Upper lobe of left lung (tissue), 6 donors: ENCODE measurements around the gene FMOD. TPM values are rescaled to one million over a fixed set of nuclear protein-coding genes. Genes with fewer than 3 reads are reported as not detected.

Source experiments
- ATAC-seq, 2 donors: fragments of 200-7000 bp; cut with Tn5 transposase; one replicate each; pipeline ENCODE4 v1.9.1; 2022; ENCODE audit warnings: mild to moderate bottlenecking in 2 of 2, moderate library complexity in 2 of 2; ENCODE audit not compliant: low FRiP score in 2 of 2
- DNase-seq, 2 donors: peaks; one replicate each; pipeline ENCODE4 v3.0.0-alpha.2; 2019 to 2020
- H3K27ac ChIP-seq, 4 donors: fragments of 200-600 bp; sonication (generic); one replicate each; pipeline ENCODE4 v1.5.1; 2016 to 2019
- H3K27me3 ChIP-seq, 4 donors: fragments of 200-600 bp; sonication (generic); one replicate each; pipeline ENCODE4 v1.5.1; 2017 to 2019
- H3K36me3 ChIP-seq, 4 donors: fragments of 200-600 bp; sonication (generic); one replicate each; pipeline ENCODE4 v1.5.1; 2016 to 2019
- H3K4me1 ChIP-seq, 4 donors: fragments of 200-600 bp; sonication (generic); one replicate each; pipeline ENCODE4 v1.5.1; 2018 to 2019
- H3K4me3 ChIP-seq, 4 donors: fragments of 200-600 bp; sonication (generic); one replicate each; pipeline ENCODE4 v1.5.1; 2017 to 2019; ENCODE audit warnings: mild to moderate bottlenecking in 2 of 4, moderate library complexity in 1 of 4
- H3K9me3 ChIP-seq, 4 donors: fragments of 200-600 bp; sonication (generic); one replicate each; pipeline ENCODE4 v1.5.1; 2018 to 2019
- EP300 ChIP-seq, 4 donors: sonication (generic); formaldehyde crosslinking; IDR thresholded peaks; one replicate each; pipeline ENCODE4 v1.5.1; 2017; ENCODE audit warnings: antibody characterized with exemption in 4 of 4, control low read depth in 2 of 4
- POLR2A ChIP-seq, 4 donors: fragments of 450-650 bp; IDR thresholded peaks; one replicate each; pipeline ENCODE4 v1.5.1; 2016 to 2017; ENCODE audit warnings: antibody characterized with exemption in 4 of 4, mild to moderate bottlenecking in 2 of 4
- POLR2AphosphoS5 ChIP-seq, 2 donors: sonication (generic); formaldehyde crosslinking; IDR thresholded peaks; one replicate each; pipeline ENCODE4 v1.5.1; 2017; ENCODE audit warnings: antibody characterized with exemption in 2 of 2
- WGBS, 2 donors: methylation state at CpG; one replicate each; pipeline ENCODE4 v1.1.5; 2017 to 2018; 5-methylcytosine and 5-hydroxymethylcytosine counted together
- total RNA-seq, 6 donors: library from RNA; depleted of rRNA in 4 of 6; stranded (reverse); fragments of >200 nt in 4 of 6; gene quantifications; one replicate each; pipeline versions ENCODE4 v1.1.0 to v1.2.1, GENCODE V29; 2016 to 2021
- TF ChIP-seq, protein P1 (sequence below), 6 experiments: fragments of 450-650 bp in 4 of 6; fragments of 200-600 bp in 2 of 6; sonication (generic) in 2 of 6; IDR thresholded peaks; one replicate each; pipeline ENCODE4 v1.5.1; 2016 to 2019; ENCODE audit warnings: antibody characterized with exemption in 6 of 6
- donor health status: DM: no; HTN: no; CAD: no; lungs with moderate emphysema.
- donor health status: DM: no; HTN: yes; CAD: no; lungs with severe emphysema.

The FMOD gene
- total RNA-seq, 6 donors from 2014 or later, result 12.5 to 46.7 (median 25.4) TPM

DNA sequence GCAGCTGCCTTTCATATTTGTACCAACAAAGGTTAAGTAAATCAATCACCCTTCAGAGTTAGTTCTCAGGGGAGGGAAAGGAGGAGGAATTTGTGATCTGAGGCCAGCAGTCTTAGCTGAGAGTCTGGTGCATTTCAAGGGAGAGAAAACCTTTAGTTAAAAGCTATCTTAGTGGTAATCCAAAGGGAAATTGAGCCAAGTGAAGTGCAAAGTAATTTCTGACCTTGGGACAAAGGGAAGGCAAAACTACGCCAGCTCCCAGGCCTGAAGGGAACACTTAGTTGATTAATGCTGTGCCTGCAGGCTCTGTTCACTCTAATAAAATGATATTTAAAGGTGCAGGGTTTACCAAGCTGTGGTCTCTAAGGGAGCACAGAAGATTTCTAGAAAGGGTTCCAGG is 23.1 kb upstream of the FMOD start:
- WGBS, 2 donors, result 81 to 86% methylated on average over 1 of the region's 1 CpG
- H3K4me3 ChIP-seq, result no peak overlapping the region
- no peak for TF ChIP-seq POLR2AphosphoS5 (IDR thresholded peaks at IDR 0.05)
- no peaks in the 10 kb centered on the region for H3K36me3 ChIP-seq
- ATAC-seq (no peak), DNase-seq (no peak)
- H3K4me1 ChIP-seq, result peaks cover 5 to 17% (median 9%) of the 10 kb centered on the region in 4 donors
- H3K27ac ChIP-seq, result peak overlapping the region in 2 of 4 donors; percentile 37 to 44
- H3K9me3 ChIP-seq, result no peaks in the 10 kb centered on the region
- H3K27me3 ChIP-seq, result no peaks in the 10 kb centered on the region

DNA sequence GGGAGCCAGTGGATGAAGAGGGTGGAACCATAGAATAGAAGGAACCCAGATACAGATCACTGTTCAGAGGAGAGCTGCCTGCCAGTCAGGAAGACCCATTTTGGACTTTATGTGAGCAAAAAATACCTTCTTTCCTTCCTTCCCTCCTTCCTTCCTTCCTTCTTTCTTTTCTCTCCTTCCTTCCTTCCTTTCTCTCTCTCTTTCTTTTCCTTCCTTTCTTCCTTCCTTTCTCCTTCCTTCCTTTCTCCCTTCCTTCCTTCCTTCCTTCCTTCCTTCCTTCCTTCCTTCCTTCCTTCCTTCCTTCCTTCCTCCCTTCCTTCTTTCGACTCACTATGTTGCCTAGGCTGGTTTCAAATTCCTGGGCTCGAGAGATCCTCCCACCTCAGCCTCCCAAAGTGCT is 22.1 kb upstream of the FMOD start:
- Histone ChIP-seq H3K4me1 (peaks cover 10 to 16% (median 13%) of the 10 kb centered on the region in 4 donors), H3K4me3 (no peak overlapping the region), H3K9me3 (no peaks in the 10 kb centered on the region), H3K27me3 (no peaks in the 10 kb centered on the region), H3K27ac (peak overlapping the region in 1 of 4 donors; percentile 29), H3K36me3 (no peaks in the 10 kb centered on the region)
- no peak for DNase-seq
- no peak for ATAC-seq
- WGBS, 2 donors, result 73 to 79% methylated on average over 2 of the region's 2 CpGs
- TF ChIP-seq POLR2AphosphoS5 (IDR thresholded peaks at IDR 0.05) (no peak), POLR2A (IDR thresholded peaks at IDR 0.05) (no peak)

DNA sequence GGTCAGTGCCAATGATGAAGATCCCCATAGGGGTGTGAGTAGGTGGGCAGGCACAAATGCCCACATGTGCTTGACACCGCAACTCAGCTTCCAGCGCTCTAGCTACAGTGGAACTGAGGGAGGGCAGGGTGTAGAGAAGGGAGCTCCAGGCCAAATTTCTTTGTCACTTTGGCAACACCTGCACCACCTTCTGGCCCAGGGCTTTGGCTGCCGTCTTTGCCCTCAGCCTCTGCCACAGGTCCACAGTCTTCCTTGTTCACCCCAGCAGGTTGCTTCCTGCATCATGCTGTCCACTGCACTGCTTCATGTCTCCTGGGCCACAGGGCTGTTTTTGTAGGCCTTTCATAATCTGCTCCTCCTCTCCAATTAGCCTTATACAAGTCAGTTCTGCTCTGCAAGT is 20.4 kb upstream of the FMOD start:
- Histone ChIP-seq H3K27ac (peak overlapping the region in 1 of 4 donors; percentile 48), H3K4me1 (peaks cover 10 to 16% (median 13%) of the 10 kb centered on the region in 4 donors), H3K27me3 (no peaks in the 10 kb centered on the region), H3K9me3 (no peaks in the 10 kb centered on the region), H3K4me3 (no peak overlapping the region), H3K36me3 (no peaks in the 10 kb centered on the region)
- no peak for ATAC-seq
- TF ChIP-seq EP300 (IDR thresholded peaks at IDR 0.05), result no peak
- no peak for TF ChIP-seq POLR2AphosphoS5 (IDR thresholded peaks at IDR 0.05)
- TF ChIP-seq, protein P1, sequence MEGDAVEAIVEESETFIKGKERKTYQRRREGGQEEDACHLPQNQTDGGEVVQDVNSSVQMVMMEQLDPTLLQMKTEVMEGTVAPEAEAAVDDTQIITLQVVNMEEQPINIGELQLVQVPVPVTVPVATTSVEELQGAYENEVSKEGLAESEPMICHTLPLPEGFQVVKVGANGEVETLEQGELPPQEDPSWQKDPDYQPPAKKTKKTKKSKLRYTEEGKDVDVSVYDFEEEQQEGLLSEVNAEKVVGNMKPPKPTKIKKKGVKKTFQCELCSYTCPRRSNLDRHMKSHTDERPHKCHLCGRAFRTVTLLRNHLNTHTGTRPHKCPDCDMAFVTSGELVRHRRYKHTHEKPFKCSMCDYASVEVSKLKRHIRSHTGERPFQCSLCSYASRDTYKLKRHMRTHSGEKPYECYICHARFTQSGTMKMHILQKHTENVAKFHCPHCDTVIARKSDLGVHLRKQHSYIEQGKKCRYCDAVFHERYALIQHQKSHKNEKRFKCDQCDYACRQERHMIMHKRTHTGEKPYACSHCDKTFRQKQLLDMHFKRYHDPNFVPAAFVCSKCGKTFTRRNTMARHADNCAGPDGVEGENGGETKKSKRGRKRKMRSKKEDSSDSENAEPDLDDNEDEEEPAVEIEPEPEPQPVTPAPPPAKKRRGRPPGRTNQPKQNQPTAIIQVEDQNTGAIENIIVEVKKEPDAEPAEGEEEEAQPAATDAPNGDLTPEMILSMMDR (IDR thresholded peaks at IDR 0.05), result no peak
- no peak for TF ChIP-seq POLR2A (IDR thresholded peaks at IDR 0.05)
- DNase-seq, result no peak
- 93 to 97% methylated on average over 3 of the region's 3 CpGs for WGBS, 2 donors

DNA sequence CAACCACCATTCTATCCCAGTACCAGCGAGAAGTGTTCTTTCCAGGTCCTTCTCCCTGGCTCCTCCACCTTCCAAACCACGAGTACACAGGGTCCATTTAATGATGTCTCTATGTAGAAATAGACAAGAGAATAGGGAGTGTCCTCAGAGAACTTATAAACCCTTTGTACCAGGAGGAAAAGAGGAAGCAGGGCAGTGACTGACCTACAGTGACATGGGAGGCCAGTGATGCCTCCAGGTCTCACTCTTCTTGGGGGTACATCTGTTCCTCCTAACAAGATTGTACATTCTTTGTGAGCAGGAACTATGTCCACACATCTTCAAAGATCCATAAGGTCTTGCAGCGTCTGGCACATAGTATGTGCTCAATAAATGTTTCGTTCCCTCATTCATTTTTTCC is 18.7 kb upstream of the FMOD start:
- DNase-seq (no peak), ATAC-seq (peak; percentile 49 to 57)
- TF ChIP-seq POLR2AphosphoS5 (IDR thresholded peaks at IDR 0.05) (no peak), POLR2A (IDR thresholded peaks at IDR 0.05) (no peak), EP300 (IDR thresholded peaks at IDR 0.05) (no peak)
- TF ChIP-seq, protein P1 (IDR thresholded peaks at IDR 0.05), result no peak
- no peaks in the 10 kb centered on the region for H3K27me3 ChIP-seq
- peak overlapping the region in 2 of 4 donors; percentile 31 to 57 for H3K27ac ChIP-seq
- WGBS, 2 donors, result 79 to 87% methylated on average over 4 of the region's 4 CpGs
- H3K9me3 ChIP-seq, result no peaks in the 10 kb centered on the region
- peaks cover 10 to 16% (median 12%) of the 10 kb centered on the region in 4 donors for H3K4me1 ChIP-seq
- H3K36me3 ChIP-seq, result no peaks in the 10 kb centered on the region
- no peak overlapping the region for H3K4me3 ChIP-seq

DNA sequence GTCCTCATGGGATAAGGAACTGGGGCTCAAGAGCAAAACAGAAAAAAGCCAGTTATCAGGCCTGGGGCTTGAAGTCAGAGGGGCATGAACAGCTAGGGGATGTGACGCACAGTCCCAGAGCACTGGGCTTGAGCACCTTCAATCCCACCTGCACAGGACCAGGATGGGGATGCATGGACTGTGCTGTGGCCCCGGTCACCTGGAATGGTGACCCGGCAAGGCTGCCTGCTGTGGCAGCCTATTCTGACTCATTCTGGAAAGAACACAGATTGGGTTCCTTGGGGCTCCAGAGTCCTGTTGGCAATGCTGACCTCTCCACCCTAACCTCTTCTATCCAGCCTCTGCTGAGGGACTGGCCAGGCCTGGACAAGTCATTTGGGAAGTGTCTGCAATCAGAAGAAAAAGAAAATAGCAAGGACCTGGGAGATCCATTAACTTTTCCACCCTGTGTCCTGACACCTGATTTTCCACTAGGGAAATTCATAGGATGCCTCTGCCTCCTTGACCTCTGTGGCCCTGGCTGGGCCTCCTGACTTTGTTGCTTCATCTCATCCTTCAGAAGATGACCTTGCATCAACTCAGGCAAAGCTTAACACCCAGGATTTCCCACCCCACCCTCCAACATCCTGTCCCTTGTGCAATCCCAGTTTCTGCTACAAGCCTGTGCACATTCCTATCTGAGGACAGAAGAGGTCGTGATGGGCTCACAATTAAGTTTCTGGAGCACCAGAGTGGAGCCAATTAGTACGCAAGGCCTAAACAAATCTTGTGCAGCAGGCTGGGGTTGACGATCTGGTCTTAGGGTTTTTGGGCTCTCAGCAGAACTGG is 17.9 kb upstream of the FMOD start:
- no peak overlapping the region for H3K4me3 ChIP-seq
- peak in 2 of 4 donors; percentile 67 to 72 for TF ChIP-seq EP300 (IDR thresholded peaks at IDR 0.05)
- TF ChIP-seq POLR2A (IDR thresholded peaks at IDR 0.05), result no peak
- TF ChIP-seq, protein P1 (IDR thresholded peaks at IDR 0.05), result peak in 4 of 6 experiments; percentile 21 to 47 (median 33)
- peak; percentile 72 to 80 for TF ChIP-seq POLR2AphosphoS5 (IDR thresholded peaks at IDR 0.05)
- peak overlapping the region; percentile 28 to 57 (median 43) for H3K27ac ChIP-seq
- no peaks in the 10 kb centered on the region for H3K27me3 ChIP-seq
- no peaks in the 10 kb centered on the region for H3K36me3 ChIP-seq
- DNase-seq (peak in 1 of 2 donors; percentile 61), ATAC-seq (peak; percentile 68 to 94)
- no peaks in the 10 kb centered on the region for H3K9me3 ChIP-seq
- 58 to 63% methylated on average over 6 of the region's 6 CpGs for WGBS, 2 donors
- peaks cover 5 to 14% (median 11%) of the 10 kb centered on the region in 4 donors for H3K4me1 ChIP-seq
